ENCODE data around the gene TMEM132E. TPM values are rescaled to one million over a fixed set of nuclear protein-coding genes. Genes with fewer than 3 reads are reported as not detected.
A peak's percentile ranks its signal among the peaks of the same experiment; 100 is the strongest.

TMEM132E gene
- total and polyA plus RNA-seq, 2 experiments from 2014 or later: 0.16 to 0.45 TPM

GRCh38 chr17:34596920-34597319, 17.5 kb downstream of the TMEM132E start:
- H3K4me1 ChIP-seq (ENCODE audit: insufficient read depth): peaks cover 10% of the 10 kb centered on the region
- no peaks in the 10 kb centered on the region for H3K36me3 ChIP-seq (ENCODE audit: insufficient read depth)
- H3K27me3 Mint-ChIP-seq (ENCODE audit: insufficient read depth, low read depth, poor library complexity): peaks cover 13% of the 10 kb centered on the region
- H3K79me2 ChIP-seq (replicated peaks; ENCODE audit: insufficient read depth): no peaks in the 10 kb centered on the region
- no peaks in the 10 kb centered on the region for H3K36me3 Mint-ChIP-seq (ENCODE audit: low read depth)
- no peaks in the 10 kb centered on the region for H4K20me1 ChIP-seq (replicated peaks; ENCODE audit: insufficient read depth)
- H3F3A ChIP-seq (replicated peaks; ENCODE audit: low read depth): no peaks in the 10 kb centered on the region
- no peaks in the 10 kb centered on the region for H3K9me2 ChIP-seq (ENCODE audit: insufficient read depth)
- no peak for TF ChIP-seq CREB1 (CRISPR knock-in tag; IDR thresholded peaks at IDR 0.05; ENCODE audit: low read depth)
- no peak for TF ChIP-seq JUNB (IDR thresholded peaks at IDR 0.05; ENCODE audit: unreplicated experiment)
- TF ChIP-seq, protein P1, sequence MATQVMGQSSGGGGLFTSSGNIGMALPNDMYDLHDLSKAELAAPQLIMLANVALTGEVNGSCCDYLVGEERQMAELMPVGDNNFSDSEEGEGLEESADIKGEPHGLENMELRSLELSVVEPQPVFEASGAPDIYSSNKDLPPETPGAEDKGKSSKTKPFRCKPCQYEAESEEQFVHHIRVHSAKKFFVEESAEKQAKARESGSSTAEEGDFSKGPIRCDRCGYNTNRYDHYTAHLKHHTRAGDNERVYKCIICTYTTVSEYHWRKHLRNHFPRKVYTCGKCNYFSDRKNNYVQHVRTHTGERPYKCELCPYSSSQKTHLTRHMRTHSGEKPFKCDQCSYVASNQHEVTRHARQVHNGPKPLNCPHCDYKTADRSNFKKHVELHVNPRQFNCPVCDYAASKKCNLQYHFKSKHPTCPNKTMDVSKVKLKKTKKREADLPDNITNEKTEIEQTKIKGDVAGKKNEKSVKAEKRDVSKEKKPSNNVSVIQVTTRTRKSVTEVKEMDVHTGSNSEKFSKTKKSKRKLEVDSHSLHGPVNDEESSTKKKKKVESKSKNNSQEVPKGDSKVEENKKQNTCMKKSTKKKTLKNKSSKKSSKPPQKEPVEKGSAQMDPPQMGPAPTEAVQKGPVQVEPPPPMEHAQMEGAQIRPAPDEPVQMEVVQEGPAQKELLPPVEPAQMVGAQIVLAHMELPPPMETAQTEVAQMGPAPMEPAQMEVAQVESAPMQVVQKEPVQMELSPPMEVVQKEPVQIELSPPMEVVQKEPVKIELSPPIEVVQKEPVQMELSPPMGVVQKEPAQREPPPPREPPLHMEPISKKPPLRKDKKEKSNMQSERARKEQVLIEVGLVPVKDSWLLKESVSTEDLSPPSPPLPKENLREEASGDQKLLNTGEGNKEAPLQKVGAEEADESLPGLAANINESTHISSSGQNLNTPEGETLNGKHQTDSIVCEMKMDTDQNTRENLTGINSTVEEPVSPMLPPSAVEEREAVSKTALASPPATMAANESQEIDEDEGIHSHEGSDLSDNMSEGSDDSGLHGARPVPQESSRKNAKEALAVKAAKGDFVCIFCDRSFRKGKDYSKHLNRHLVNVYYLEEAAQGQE (IDR thresholded peaks at IDR 0.05; ENCODE audit: unreplicated experiment): no peak
- no peak for TF ChIP-seq POLR2AphosphoS5 (IDR thresholded peaks at IDR 0.05; ENCODE audit: low read depth)
- ATAC-seq (peak; percentile 12; the same call in 2 of the 3 replicates), DNase-seq (ENCODE audit: low spot score) (no peak)
- no peak overlapping the region for H3K4me3 Mint-ChIP-seq
- peaks cover 16% of the 10 kb centered on the region for H3K4me1 Mint-ChIP-seq
- H3K4me3 ChIP-seq: no peak overlapping the region
- H3K27ac ChIP-seq (ENCODE audit: low read depth): no peak overlapping the region
- H3K4me2 ChIP-seq: no peak overlapping the region
- no peaks in the 10 kb centered on the region for H3K9me3 Mint-ChIP-seq
- no peak overlapping the region for H3K27ac Mint-ChIP-seq
- H3K27me3 ChIP-seq (ENCODE audit: insufficient read depth): no peaks in the 10 kb centered on the region
- H2AFZ ChIP-seq: no peak overlapping the region

DNA sequence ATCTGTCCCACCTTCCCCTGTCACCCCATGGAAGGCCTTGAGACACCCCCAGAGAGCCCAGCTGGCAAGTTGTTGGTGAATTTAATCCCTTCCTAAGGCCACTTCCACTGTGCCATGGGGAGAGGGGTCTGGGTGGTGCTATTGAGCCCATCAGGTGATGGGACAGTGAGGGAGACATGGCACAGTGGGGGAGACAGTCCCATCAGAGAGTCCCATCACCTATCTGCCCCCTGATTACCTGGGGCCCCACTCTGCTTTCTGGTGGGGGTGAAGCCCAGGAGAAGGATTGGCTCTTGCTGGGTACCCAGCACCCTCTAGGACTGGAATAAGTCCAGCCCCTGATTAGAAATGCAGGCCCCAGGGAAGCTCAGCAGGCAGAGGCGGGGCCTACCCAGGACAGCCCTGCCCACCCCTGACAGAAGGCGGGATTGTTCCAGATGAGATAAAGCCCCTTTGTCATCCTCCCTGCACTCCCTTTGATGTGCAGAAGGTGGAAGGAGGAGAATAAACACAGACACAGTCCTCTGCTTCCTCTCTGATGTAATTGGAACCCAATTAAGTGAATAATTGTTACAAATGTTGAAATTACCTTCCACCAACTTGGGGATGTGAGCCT, 18.9 kb downstream of the TMEM132E start:
- DNase-seq (ENCODE audit: low spot score) (peak; percentile 71), ATAC-seq (peak; percentile 93)
- H3K9me3 Mint-ChIP-seq: no peaks in the 10 kb centered on the region
- H2AFZ ChIP-seq: no peak overlapping the region
- peak overlapping the region; percentile 40; the same call in 1 of the 2 replicates for H3K4me2 ChIP-seq
- no peaks in the 10 kb centered on the region for H3K27me3 ChIP-seq (ENCODE audit: insufficient read depth)
- no peak overlapping the region for H3K27ac ChIP-seq (ENCODE audit: low read depth)
- no peak overlapping the region for H3K27ac Mint-ChIP-seq
- no peaks in the 10 kb centered on the region for H4K20me1 ChIP-seq (replicated peaks; ENCODE audit: insufficient read depth)
- peaks cover 10% of the 10 kb centered on the region for H3K4me1 ChIP-seq (ENCODE audit: insufficient read depth)
- no peaks in the 10 kb centered on the region for H3K36me3 ChIP-seq (ENCODE audit: insufficient read depth)
- H3K4me3 ChIP-seq: no peak overlapping the region
- H3K79me2 ChIP-seq (replicated peaks; ENCODE audit: insufficient read depth): no peaks in the 10 kb centered on the region
- H3K36me3 Mint-ChIP-seq (ENCODE audit: low read depth): no peaks in the 10 kb centered on the region
- H3F3A ChIP-seq (replicated peaks; ENCODE audit: low read depth): no peaks in the 10 kb centered on the region
- H3K27me3 Mint-ChIP-seq (ENCODE audit: insufficient read depth, low read depth, poor library complexity): peaks cover 10% of the 10 kb centered on the region
- H3K4me1 Mint-ChIP-seq: peaks cover 16% of the 10 kb centered on the region
- H3K4me3 Mint-ChIP-seq: no peak overlapping the region
- H3K9me2 ChIP-seq (ENCODE audit: insufficient read depth): no peaks in the 10 kb centered on the region
- no peak for TF ChIP-seq EZH2phosphoT487 (IDR thresholded peaks at IDR 0.05; ENCODE audit: unreplicated experiment)
- no peak for TF ChIP-seq ETS1 (IDR thresholded peaks at IDR 0.05)
- TF ChIP-seq EZH2 (IDR thresholded peaks at IDR 0.05; ENCODE audit: low read depth, unreplicated experiment): no peak
- TF ChIP-seq POLR2AphosphoS5 (IDR thresholded peaks at IDR 0.05; ENCODE audit: low read depth): no peak
